ENCODE results near the gene ASCL3.
"Not testable (repeated sequence)": the region's sequence is repeated elsewhere in the genome, so short reads cannot be mapped to it uniquely, and the experiment has no call there.

The ASCL3 gene

DNA sequence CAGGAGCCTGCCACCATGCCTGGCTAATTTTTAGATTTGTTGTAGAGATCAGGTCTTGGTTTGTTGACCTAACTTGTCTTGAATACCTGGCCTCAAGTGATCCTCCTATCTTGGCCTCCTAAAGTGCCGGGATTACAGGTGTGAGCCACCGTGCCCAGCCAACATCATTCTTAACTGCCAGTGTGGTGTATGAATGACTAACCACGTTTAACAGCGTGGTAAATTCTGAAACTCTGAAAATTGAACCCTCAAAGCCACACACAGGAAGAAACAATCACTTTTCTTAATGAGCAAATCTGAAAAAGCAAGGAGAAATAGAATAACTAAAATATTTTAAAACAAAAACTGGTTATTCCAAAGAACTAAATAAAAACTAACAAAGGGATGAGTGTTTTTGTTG, 14.0 kb upstream of the ASCL3 start:
- no peak overlapping the region for H3K4me3 ChIP-seq (ENCODE audit: low read depth, low read length)
- DNase-seq (ENCODE audit: low read depth), result no peak

GRCh38 chr11:8948886-8949285, 6.1 kb upstream of the ASCL3 start:
- H3K4me3 ChIP-seq (ENCODE audit: low read depth, low read length), result no peak overlapping the region
- no peak for DNase-seq (ENCODE audit: low read depth)

DNA sequence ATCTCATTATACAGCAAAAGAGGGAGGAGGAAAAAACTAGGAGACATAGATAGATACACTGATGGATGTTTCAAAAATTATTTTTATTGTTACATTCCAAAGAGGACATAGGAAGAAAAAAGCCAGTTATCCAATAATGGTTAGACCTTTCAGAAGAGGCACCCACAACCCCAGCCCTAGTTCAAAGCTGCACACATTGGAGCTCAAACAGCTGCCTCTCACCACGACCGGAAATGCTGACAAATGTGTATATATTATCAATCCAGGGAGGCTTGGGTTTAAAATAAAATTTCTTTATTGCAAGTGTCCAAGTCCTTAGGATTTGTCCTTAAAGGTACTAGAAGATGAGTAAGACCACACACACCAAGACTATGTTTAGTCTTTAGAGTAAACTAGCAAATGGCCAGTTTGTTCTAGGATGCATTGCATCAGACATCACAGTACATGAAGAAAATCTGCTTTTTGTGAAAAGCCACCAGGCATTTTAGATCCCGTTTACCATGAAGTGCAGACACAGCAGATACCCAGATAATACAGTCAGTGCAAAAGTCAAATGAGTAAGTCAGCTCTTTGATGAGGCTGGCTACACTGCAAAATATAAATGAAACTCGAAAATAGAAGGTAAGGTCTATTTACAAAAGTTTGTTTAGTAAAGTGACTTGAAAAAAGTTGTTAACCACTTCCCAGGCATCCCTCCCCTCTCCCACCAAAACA, 4.6 kb upstream of the ASCL3 start:
- no peak for DNase-seq (ENCODE audit: low read depth)
- H3K4me3 ChIP-seq (ENCODE audit: low read depth, low read length), result no peak overlapping the region

GRCh38 chr11:8941341-8942103, 1.3 kb downstream of the ASCL3 start:
- H3K4me3 ChIP-seq (ENCODE audit: low read depth, low read length), result no peak overlapping the region

DNA sequence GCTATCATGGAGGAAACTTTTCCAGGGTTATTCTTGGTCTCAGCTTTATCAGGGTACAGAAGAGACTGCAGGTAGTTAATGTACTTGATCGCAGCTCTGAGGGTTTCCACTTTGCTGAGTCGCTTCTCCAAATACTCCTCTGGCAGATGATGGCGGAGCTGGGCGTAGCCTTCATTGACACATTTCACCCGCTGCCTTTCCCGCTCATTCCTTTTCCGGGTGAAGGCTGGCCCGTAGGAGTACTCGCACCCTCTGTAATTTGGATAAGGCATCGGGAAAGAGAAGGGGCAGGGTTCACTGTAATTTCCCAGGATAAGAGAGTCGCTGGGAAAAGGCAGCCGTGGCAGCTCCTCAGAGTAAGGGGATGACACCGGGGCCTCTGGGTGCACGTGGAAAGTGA, 5.2 kb downstream of the ASCL3 start:
- no peak overlapping the region for H3K4me3 ChIP-seq (ENCODE audit: low read depth, low read length)
- DNase-seq (ENCODE audit: low read depth), result no peak

More at GRCh38 chr11:8941341-8942103, 1.3 kb downstream of the ASCL3 start:
- DNase-seq (ENCODE audit: low read depth), result no peak

DNA sequence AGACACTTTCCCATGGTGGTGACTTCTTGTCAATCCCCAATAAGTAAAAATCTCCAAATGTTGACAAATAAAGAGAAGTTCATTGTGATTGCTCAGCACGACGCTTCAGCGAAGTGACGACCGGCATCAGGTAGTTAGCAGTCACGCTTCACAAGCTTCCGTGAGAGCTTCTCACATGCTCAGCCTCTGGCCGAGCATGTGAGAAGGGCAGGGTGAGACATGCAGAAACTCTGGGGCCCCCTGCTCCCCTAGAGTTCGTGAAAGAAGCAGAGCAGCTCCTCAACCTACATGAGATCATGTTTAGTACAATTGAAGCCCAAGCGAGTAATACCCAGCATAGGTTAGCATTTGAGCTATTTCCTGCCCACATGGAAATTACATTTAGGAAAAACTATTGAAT, 5.7 kb downstream of the ASCL3 start:
- DNase-seq (ENCODE audit: low read depth), result no peak
- H3K4me3 ChIP-seq (ENCODE audit: low read depth, low read length), result no peak overlapping the region

GRCh38 chr11:8935789-8936188, 7.0 kb downstream of the ASCL3 start:
- not testable (repeated sequence) for H3K4me3 ChIP-seq (ENCODE audit: low read depth, low read length); DNase-seq (ENCODE audit: low read depth)

GRCh38 chr11:8934742-8935488, 7.9 kb downstream of the ASCL3 start:
- H3K4me3 ChIP-seq (ENCODE audit: low read depth, low read length), result no peak overlapping the region
- peak; percentile 49 for DNase-seq (ENCODE audit: low read depth)

DNA sequence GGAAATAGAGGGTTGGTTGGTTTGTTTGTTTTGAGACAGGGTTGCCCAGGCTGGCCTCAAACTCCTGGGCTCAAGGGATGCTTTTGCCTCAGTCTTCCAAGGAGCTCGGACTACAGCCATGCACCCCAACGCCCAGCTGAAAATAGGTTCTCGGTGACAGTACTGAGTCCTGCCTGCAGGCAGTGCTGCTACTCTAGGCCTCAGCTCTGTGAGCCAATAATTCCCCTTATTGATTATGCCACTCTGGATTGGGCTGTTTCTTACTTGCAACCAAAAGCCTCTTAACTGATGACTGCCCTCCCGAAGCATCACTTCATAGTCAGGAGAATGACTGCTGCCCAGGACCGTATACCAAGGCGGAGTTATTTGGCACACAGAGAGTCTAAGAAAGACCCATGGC, 8.9 kb downstream of the ASCL3 start:
- DNase-seq (ENCODE audit: low read depth), result no peak

DNA sequence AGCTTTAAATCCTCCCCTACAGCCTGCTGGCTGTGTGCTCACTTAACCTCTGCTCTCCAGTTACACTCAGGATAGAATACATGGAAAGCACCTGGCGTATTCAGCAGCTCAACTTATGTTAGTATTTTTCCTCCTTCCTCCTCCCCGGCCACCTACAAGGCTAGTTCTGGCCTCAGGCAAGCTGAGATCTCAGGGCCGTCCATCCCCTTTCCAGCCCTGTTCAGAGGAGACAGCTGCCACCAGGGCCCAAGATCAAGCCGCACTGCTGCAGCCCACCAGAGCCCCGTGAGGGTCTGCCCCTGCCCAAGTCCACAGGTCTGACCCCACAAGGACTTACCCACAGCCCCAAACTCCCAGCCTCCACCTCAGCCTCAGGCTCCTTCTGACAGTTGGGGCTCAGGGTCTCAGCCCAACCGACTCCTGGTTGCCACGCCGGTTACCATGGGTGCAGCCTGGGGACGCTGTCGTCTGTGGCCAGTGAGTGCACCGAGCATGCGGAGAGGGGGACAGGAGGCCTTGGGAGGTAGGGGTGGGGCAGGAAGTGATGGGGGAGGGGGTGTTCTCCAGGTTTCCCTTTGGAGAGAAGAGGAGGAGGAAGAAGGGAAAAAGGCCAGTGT, 10.1 kb downstream of the ASCL3 start, which contains the start of gene C11orf16:
C11orf16 (minus strand) TSS at position 384 of the 617 bp plus-strand sequence. CDS start 639 bp downstream, outside the sequence.
- no peak for DNase-seq (ENCODE audit: low read depth)
- no peak within 1 kb of the TSS for H3K4me3 ChIP-seq (ENCODE audit: low read depth, low read length)

More for the DNA sequence above, 8.9 kb downstream of the ASCL3 start:
- H3K4me3 ChIP-seq (ENCODE audit: low read depth, low read length), result no peak overlapping the region

DNA sequence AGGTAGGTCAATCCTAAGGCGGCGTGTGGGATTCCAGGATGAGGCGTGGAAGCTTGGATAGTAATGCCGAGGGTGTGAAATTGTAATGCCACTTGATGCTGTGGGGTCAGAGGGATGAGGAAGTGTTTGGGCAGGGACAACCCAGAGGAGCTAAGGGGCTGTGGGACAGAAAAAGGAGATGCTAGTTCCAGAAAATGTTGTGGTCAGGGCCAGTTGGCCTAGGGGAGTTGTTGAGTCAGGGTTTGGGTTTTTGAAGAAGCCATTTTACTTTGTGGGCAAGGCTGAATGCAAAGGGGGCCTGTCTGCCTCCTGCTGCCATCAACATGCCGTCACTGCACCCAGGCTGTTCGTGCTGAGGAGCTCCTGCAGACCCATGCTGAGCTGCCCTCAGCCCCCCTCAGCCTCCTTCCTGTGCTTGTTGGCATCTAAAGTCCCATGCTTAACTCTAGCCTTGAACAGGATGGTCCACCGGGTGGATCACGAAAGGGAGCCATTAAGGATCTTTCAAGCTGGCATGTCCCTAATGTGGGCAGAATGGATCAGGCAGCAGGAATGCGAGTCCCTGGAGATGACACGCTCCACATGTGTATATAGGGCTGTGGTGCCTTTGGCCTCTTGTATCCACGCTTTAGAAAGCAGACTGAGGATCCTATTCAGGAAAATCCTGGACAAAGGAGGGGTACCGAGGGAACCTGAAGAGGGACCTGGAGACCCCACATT, 12.2 kb downstream of the ASCL3 start:
- no peak for DNase-seq (ENCODE audit: low read depth)
- no peak overlapping the region for H3K4me3 ChIP-seq (ENCODE audit: low read depth, low read length)

DNA sequence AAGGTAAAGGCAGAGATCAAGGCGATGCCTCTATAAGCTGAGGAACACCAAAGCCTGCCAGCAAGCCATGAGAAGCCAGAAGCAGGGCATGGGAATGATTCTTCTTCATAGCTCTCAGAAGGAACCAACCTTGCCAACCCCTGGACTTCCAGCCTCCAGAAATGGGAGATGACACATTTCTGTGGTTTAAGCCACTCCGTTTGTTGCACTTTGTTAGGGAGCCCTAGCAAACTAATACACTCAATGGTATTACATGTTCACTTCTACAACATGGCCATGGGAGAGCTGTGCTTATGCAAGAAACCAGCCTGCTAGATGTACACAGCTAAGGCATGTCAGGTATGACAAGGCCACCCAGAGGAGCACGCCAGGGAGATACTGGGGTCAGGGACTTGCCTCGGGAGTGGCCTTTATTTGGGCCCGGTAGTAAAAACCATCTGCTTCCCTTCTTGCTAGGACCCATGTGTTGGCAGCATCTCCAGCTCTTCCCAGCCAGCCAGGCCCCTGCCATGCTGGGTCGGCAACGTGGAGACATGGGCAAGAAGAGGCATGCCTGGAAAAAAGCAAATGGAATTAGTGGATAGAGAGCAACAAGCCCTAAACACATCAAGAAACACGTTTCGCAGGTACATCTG, 13.7 kb downstream of the ASCL3 start:
- no peak overlapping the region for H3K4me3 ChIP-seq (ENCODE audit: low read depth, low read length)
- no peak for DNase-seq (ENCODE audit: low read depth)

GRCh38 chr11:8928205-8928604, 14.6 kb downstream of the ASCL3 start:
- no peak for DNase-seq (ENCODE audit: low read depth)
- H3K4me3 ChIP-seq (ENCODE audit: low read depth, low read length), result no peak overlapping the region

DNA sequence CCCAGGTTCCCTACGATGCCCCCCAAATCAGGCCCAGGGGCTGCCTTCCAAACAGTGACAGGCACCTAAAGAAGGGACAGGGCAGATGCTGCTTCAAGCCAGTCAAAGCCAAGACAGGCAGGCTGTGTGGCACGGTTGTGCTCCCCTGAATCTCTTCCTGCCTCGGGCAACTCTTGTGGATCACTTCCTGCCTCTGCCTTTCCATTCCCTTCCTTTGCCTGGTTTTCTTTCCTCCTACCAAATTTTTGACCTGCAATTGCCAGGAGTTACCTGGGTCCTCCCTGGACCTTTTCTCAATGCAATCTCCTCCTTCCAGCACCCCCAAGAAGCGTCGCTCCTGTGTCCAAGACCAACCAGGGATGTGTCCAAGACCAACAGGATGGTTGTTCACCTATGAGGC, 15.6 kb downstream of the ASCL3 start:
- no peak for DNase-seq (ENCODE audit: low read depth)
- H3K4me3 ChIP-seq (ENCODE audit: low read depth, low read length), result no peak overlapping the region

DNA sequence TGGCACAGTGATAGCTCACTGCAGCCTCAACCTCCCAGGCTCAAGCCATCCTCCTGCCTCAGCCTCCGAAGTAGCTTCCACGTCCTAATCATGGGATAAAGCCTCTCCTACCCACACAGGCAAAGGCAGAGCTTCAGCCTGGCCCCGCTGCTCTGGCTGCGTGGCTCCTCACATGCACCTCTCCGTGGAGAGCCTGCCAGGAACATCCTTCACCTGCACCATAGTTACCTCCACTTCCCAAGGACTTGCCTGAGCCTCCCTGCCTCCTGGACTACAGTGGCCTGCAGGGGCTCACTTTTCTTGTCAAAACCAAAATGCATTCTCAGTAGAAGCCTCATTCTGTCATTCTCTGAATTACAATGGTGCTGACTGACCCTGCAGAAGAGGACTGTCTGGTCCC, 16.6 kb downstream of the ASCL3 start:
- DNase-seq (ENCODE audit: low read depth), result no peak
- no peak overlapping the region for H3K4me3 ChIP-seq (ENCODE audit: low read depth, low read length)

DNA sequence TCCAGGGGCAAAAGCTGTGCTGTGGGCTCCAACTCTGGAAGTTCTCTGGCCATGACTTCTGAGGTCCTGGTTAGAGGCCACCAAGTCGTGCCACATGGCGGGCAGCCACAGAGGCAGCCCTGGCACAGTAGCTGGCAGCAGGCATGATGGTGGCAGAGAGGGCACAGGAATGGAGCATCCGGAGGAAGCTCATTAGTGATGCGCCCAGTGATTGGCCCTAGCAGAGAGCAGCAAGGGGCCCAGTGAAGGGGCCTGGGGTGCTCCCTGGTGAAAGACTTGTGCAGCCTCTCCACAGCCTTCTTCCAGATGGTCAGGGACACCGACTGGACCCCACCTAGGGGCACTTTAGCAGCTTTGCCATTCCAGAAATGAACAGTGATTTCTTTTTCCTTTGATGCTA, 17.1 kb downstream of the ASCL3 start:
- H3K4me3 ChIP-seq (ENCODE audit: low read depth, low read length), result no peak overlapping the region
- no peak for DNase-seq (ENCODE audit: low read depth)

DNA sequence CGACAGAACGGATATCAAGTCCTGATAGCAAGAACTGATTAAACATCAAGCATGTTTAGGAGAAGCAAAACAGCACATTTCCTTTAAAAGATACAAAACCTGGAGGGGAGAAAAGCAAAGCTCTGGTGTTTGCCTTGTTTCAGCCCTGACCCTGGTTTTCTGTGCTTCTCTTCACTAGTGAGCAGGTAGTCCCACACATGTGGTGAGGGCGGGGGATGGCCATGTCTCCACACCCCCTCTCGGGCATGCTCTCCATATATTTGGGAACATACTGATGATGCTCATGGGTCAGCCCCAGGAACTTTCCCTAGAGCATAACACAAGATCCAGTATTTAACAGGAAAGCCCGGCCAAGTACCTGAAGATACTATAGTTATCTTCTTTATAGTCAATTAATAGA, 20.1 kb downstream of the ASCL3 start:
- no peak for DNase-seq (ENCODE audit: low read depth)
- H3K4me3 ChIP-seq (ENCODE audit: low read depth, low read length), result no peak overlapping the region

DNA sequence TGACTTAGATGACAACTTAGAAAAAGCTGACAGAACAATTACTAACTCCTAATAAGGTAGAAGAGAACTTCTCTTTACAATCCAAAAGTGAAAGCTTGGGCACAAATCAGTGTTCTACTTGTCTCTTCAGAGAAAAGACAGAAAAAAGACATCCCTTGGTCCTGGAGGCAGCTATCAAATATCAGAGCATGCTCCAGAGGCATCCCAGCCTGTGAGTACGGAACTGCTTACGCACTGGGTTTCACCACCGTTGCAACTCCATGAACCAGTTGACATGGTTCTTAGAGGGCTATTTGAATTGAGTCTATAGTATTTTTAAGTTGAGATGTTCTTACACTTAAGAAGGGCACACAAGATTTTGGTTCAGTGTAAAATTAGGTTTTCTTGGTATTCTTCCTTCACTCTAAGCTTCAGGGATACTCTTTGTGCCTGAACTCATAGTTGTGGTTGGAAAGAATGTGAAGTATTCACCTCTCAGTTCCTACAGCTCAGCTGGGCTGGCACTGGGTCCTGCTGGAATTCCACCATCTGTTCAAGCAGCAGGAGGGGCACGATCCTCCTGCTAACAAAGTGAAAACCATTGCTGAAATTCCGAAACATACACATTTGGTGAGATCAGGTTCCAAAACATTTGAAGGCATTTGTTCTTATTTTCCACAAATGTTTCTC, 25.5 kb downstream of the ASCL3 start:
- peak; percentile 67 for DNase-seq (ENCODE audit: low read depth)
- H3K4me3 ChIP-seq (ENCODE audit: low read depth, low read length), result peak overlapping the region; percentile 8

Measured in skeletal muscle cell (primary cell).